ENCODE results near the gene PSORS1C1.
"Not testable (repeated sequence)": the region's sequence is repeated elsewhere in the genome, so short reads cannot be mapped to it uniquely, and the experiment has no call there.

PSORS1C1 gene

DNA sequence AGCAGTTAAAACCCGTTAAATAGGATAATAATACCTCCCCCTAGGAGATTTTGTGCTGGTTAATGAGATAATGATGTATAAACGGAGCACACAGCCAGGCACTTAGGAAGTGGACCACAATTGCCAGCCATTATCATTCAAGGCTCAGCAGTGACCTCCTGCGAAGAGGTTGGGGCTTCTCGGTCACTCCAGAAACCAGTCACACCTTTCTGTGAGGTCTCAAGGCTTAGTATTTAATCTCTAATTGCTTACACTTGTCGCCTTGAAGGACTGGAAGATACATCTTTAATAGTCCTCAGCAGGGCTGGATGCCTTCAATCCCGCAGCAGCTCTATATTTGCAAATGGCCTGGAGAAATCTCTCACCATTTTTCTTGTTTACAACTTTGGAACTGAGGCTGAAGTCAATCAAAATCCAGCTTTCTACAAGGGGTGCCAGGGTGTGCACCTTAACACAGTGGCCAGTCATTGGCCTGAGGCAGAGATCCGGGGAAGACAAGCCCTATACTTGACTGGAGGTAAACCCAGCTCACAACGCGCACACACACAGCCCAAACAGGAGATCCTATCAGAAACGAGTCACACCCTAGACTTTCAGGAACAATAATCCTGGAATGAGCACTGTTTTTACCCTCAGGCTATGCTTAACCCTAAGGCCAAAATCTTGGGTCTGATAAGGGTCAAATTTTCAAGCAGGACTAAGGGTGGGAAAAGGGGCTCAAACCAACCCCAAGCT is 54.7 kb downstream of the PSORS1C1 start:
- Histone ChIP-seq H3K27ac (no peak overlapping the region), H3K4me3 (no peak overlapping the region)
- TF ChIP-seq, protein P1, sequence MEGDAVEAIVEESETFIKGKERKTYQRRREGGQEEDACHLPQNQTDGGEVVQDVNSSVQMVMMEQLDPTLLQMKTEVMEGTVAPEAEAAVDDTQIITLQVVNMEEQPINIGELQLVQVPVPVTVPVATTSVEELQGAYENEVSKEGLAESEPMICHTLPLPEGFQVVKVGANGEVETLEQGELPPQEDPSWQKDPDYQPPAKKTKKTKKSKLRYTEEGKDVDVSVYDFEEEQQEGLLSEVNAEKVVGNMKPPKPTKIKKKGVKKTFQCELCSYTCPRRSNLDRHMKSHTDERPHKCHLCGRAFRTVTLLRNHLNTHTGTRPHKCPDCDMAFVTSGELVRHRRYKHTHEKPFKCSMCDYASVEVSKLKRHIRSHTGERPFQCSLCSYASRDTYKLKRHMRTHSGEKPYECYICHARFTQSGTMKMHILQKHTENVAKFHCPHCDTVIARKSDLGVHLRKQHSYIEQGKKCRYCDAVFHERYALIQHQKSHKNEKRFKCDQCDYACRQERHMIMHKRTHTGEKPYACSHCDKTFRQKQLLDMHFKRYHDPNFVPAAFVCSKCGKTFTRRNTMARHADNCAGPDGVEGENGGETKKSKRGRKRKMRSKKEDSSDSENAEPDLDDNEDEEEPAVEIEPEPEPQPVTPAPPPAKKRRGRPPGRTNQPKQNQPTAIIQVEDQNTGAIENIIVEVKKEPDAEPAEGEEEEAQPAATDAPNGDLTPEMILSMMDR (IDR thresholded peaks at IDR 0.05) = no peak
- DNase-seq (ENCODE audit: low spot score) = no peak

DNA sequence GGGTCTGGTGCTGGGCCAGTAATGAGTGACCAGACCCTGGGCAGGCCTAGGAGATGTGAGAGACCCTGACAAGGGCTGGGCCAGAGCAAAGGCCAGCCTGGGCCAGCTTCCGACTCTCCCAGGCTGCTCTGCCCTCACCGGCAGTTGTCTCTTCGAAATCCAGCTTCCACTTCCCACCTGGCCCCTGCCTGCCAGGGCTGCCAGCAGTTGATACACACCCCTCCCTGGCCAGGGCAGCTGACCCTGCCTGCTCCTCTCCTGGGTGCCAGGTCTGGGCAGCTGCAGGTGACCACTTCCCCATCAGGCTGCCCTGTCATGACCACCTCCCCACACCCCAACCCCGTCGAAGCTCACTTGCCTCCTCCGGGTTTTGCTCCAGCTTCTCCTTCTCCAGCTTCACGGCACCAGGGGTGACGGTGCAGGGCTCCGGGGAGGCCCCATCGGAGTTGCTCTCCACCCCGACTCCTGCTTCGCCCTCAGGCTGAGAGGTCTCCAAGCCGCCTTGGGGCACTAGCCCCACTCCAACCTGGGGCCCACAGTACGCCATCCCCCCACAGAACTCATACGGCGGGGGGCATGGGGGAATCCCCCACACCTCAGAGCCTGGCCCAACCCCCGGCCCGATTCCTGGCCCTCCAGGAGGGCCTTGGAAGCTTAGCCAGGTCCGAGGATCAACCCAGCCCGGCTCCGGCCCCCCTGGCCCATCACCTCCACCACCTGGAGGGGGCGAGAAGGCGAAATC is 55.4 kb downstream of the PSORS1C1 start:
- DNase-seq (ENCODE audit: low spot score); H3K4me3 ChIP-seq; H3K27ac ChIP-seq: not testable (repeated sequence)

DNA sequence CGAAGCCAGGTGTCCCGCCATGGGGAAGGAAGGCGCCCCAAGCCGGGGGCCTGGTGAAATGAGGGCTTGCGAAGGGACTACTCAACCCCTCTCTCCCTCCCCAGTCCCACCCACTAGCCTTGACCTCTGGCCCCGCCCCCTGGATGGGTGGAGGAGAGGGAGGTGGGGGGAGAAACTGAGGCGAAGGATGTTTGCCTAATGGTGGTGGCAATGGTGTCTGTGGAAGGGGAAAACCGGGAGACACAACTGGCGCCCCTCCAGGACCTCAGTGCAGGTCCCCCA is 55.9 kb downstream of the PSORS1C1 start, which contains the start of gene POU5F1:
POU5F1 (minus strand) TSS at position 83 of the 282 bp plus-strand sequence; CDS start at position 21, 62 bp downstream.
- Histone ChIP-seq H3K4me3 (no peak within 1 kb of the TSS), H3K27ac (no peak within 1 kb of the TSS)
- no peak for DNase-seq (ENCODE audit: low spot score)
- TF ChIP-seq, protein P1 (IDR thresholded peaks at IDR 0.05) = no peak

DNA sequence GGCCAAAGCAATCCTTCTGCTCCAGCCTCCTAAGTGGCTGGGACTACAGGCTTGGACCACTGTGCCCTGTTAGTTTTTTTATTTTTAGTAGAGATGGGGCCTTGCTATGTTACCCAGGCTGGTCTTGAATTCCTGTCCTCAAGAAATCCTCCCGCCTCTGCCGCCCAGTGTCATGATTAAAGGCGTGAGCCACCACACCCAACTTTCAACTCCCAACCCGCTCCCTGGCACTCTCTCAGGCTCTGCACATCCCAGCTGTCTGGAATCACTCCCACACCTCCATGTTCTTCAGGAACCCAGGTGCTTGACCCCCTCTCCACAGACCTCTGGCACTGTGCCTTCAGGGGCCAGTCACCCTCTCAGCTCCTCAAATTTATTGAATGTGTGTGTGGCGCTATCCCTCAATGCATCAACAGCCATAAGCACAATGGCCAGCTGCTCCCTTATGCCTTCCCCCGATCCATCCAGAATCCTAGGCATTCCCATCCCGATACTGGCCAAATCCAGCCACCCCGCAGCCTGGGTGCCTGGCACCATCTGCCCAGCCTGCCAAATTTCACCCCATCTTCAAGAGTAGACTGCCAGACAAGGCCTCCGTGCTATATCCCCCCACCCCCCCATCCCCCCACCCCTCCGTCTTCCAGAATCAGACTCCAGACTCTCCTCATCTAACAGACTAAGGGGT is 56.5 kb downstream of the PSORS1C1 start:
- Histone ChIP-seq H3K4me3 (no peak overlapping the region), H3K27ac (no peak overlapping the region)
- TF ChIP-seq, protein P1 (IDR thresholded peaks at IDR 0.05) = no peak
- DNase-seq (ENCODE audit: low spot score) = no peak

DNA sequence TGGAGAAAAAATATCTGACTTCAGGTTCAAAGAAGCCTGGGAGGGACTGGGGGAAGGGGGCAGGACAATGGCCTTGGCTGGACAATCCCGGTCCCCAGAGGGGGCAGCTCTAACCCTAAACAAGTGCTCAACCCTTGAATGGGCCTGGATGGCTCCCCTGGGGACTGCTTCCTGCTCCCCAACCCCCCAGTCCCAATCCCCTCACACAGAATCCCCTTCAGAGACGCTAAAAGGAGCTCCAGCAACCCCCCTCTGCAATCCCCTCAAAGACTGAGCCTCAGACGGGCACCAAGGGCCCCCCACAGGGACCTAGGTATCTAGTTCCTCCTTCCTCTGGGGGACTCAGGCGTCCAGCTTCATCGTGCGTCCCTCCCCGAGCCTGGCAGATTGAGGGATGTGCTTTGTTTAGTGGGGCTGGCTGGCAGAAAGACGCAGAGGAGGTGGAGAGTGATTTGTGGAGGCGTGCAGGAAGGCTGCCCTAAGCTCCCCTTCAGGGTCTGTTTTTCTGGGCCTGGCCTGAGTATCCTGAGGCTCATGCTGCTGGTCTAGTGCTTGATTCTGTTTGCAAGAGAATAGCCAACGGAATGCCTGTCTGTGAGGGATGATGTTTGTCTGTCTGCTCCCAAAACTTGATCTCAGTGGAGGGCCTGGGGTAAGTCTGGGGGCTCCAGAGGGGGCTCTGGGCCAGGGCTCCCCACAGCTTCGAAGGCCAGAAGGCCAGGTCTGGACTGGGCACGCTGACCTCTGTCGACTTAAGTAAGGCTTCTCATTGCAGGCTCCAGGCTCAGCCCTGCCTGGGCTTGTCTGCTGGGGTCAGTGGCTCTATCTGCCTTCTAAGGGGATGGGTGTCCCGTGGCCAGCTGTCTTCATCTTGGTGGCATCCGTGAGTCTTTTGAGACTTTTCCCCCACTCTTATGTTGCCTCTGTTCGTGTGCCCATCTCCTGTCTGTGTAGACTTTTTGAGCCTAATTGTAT is 57.6 kb downstream of the PSORS1C1 start:
- no peak overlapping the region for H3K4me3 ChIP-seq
- H3K27ac ChIP-seq = no peak overlapping the region
- TF ChIP-seq, protein P1 (IDR thresholded peaks at IDR 0.05) = no peak
- DNase-seq (ENCODE audit: low spot score) = no peak

DNA sequence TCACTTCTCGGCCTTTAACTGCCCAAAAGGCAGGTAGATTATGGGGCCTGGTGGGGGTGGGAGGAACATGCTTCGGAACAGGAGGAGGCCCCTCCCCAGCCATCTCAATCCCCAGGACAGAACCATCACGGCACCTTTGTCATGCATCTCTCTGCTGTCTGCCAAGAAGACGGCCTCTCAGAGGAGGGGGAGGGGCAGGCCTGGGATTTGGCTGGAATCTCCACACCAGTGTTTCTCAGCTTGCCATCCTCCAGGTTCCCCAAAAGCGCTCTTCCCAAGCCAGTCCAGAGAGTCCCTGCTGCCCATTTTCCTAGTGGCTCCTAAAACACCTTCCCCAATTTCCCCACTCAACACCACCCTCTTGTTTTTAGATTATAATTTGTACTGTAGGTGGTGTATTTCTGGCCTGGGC is 58.4 kb downstream of the PSORS1C1 start:
- Histone ChIP-seq H3K4me3 (no peak overlapping the region), H3K27ac (no peak overlapping the region)
- TF ChIP-seq, protein P1 (IDR thresholded peaks at IDR 0.05) = no peak
- no peak for DNase-seq (ENCODE audit: low spot score)

All from coronary artery (tissue), 2 donors.